K562 (cell line): ENCODE results near the gene SLC4A2. TPM values are rescaled to one million over a fixed set of nuclear protein-coding genes. Genes with fewer than 3 reads are reported as not detected.

Source experiments
- ASH1L ChIP-seq: fragments of 450-650 bp; IDR thresholded peaks from 2 replicates; pipeline ENCODE4 v1.6.1; 2018; ENCODE audit warnings: borderline replicate concordance, mild to moderate bottlenecking, low read depth; ENCODE audit not compliant: partially characterized antibody
- BRCA1 ChIP-seq, 2 experiments: fragments of 450-650 bp in 1 of 2; sonication (generic) in 1 of 2; formaldehyde crosslinking in 1 of 2; IDR thresholded peaks; 2 replicates each; pipeline versions ENCODE4 v1.5.0 to v1.6.1; 2017 to 2020; ENCODE audit warnings: mild to moderate bottlenecking in 1 of 2, missing genetic modification reagents in 1 of 2
- COPS2 ChIP-seq: fragments of 450-650 bp; conservative IDR thresholded peaks from 2 replicates; pipeline ENCODE4 v1.6.1; 2016; ENCODE audit warnings: mild to moderate bottlenecking, moderate library complexity
- DACH1 ChIP-seq: fragments of 450-650 bp; IDR thresholded peaks from 2 replicates; pipeline ENCODE4 v1.6.1; 2018; ENCODE audit not compliant: partially characterized antibody
- MAFF ChIP-seq: IDR thresholded peaks from 2 replicates; pipeline ENCODE4 v1.6.1; 2012; ENCODE audit warnings: low read length, improper control_type of control experiment
- MBD2 ChIP-seq: sonication (generic); IDR thresholded peaks from 2 replicates; pipeline ENCODE4 v1.6.1; 2016; ENCODE audit warnings: low read depth, borderline replicate concordance
- RBM17 ChIP-seq: fragments of 200-400 bp; formaldehyde crosslinking; IDR thresholded peaks from 2 replicates; pipeline ENCODE4 v1.6.1; 2017; ENCODE audit warnings: low read depth, mild to moderate bottlenecking, low read length, borderline replicate concordance
- RUNX1 ChIP-seq: sonication (generic); IDR thresholded peaks from 2 replicates; pipeline ENCODE4 v1.6.1; 2016; ENCODE audit warnings: antibody characterized with exemption, low read depth
- SREBF1 ChIP-seq: fragments of 150-350 bp; IDR thresholded peaks from 2 replicates; pipeline ENCODE4 v1.6.1; 2014; ENCODE audit warnings: antibody characterized with exemption, low read depth, low read length, borderline replicate concordance
- TBP ChIP-seq: optimal IDR thresholded peaks from 2 replicates; pipeline ENCODE3; 2011; ENCODE audit warnings: low read depth, low read length, improper control_type of control experiment
- TEAD4 ChIP-seq, 2 experiments: sonication (generic) in 1 of 2; formaldehyde crosslinking in 1 of 2; IDR thresholded peaks; 2 replicates each; pipeline versions ENCODE4 v1.6.1 to v1.8.0; 2012 to 2022; ENCODE audit warnings: borderline replicate concordance in 1 of 2, inconsistent platforms in 1 of 2, low read length in 1 of 2, mild to moderate bottlenecking in 1 of 2, missing genetic modification reagents in 1 of 2
- XRCC3 ChIP-seq: fragments of 450-650 bp; IDR thresholded peaks from 2 replicates; pipeline ENCODE4 v1.6.1; 2017; ENCODE audit warnings: mild to moderate bottlenecking, moderate library complexity
- ZNF311 ChIP-seq: fragments of 250-450 bp; sonication (Bioruptor Pico); IDR thresholded peaks from 2 replicates; pipeline ENCODE4 v1.4.0; 2020; ENCODE audit warnings: mild to moderate bottlenecking, moderate library complexity
- ZNF431 ChIP-seq: sonication (generic); formaldehyde crosslinking; IDR thresholded peaks from 2 replicates; pipeline ENCODE4 v1.8.0; 2022; ENCODE audit warnings: mild to moderate bottlenecking, missing genetic modification reagents
- polyA plus RNA-seq, 8 experiments: library from polyadenylated mRNA; depleted of rRNA in 4 of 8; stranded (reverse) in 5 of 8; unstranded in 3 of 8; fragments of >200 nt; fragmentation: Nextera tagmentation in 2 of 8; fragmentation: Illumina TruSeq in 1 of 8; extraction: Ambion mirVana in 2 of 8; extraction: Trizol in 1 of 8; gene quantifications; 2 replicates each; pipeline versions ENCODE4 v1.2.1 to v1.2.3, GENCODE V29; 2011 to 2014; ENCODE audit warnings: inconsistent platforms in 1 of 8, missing spikeins in 1 of 8
- total RNA-seq, 7 experiments: library from RNA; depleted of rRNA in 6 of 7; stranded (reverse); fragments of >200 nt in 6 of 7; fragmentation: Illumina TruSeq in 2 of 7; extraction: Trizol in 2 of 7; gene quantifications; 2 replicates each; pipeline versions ENCODE4 v1.2.1 to v1.2.3, GENCODE V29; 2011 to 2021; ENCODE audit warnings: low replicate concordance in 1 of 7
- TF ChIP-seq, protein P1 (sequence below): fragments of 250-450 bp; sonication (Bioruptor Pico); IDR thresholded peaks from 2 replicates; pipeline ENCODE4 v1.8.0; 2022; ENCODE audit warnings: moderate library complexity, mild to moderate bottlenecking, inconsistent platforms
- TF ChIP-seq, protein P2 (sequence below): fragments of 250-450 bp; sonication (Bioruptor Pico); IDR thresholded peaks from 2 replicates; pipeline ENCODE4 v1.4.0; 2020; ENCODE audit warnings: mild to moderate bottlenecking, moderate library complexity, borderline replicate concordance
- TF ChIP-seq, protein P3 (sequence below): sonication (generic); formaldehyde crosslinking; IDR thresholded peaks from 2 replicates; pipeline ENCODE4 v1.8.0; 2023; ENCODE audit warnings: mild to moderate bottlenecking, missing genetic modification reagents
- TF ChIP-seq, protein P4 (sequence below): fragments of 450-650 bp; IDR thresholded peaks from 2 replicates; pipeline ENCODE4 v1.6.1; 2017; ENCODE audit warnings: antibody characterized with exemption

The SLC4A2 gene
- total and polyA plus RNA-seq, 9 of the 15 experiments (the other 6 are each of a cell fraction or from before 2014, with no cell fraction given) = 11.4 to 375 (median 130) TPM

DNA sequence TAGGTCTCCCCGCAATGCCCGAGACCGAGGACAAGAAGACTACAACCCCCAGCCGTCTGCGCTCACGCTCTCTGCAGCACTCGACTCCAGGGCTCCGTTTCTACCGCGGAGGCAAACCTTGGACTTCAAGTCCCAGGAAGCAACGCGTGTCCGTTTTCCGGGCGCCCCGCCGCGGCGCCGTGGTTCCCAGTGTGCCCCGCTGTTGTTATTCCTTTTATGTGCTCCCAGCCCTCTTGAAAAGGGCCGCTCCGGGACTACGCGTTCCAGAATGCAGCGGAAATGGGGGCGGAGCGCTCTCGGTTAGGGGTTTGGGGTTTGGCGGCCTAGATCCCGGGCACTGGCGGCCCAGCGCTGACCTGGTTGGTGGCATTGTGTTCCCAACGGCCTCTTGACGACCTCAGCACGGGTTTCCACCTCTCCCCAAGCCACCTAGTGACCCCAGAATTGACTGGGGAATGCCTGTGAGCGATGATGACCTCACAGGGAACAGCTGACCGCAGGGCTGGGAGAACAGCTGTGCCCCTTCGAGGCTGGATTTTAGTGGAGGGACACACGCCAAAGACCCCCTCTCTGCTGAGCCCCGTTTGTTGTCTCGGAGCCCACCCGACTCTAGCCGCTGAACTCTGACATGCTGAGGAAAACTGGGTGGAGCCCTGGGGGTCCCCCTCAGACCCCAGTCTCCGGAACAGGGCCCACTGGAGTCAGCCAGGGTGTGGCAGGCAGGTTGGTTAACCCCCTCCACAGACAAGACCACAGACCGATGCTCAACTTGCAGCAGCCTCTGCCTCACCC is 1.2 kb upstream of the SLC4A2 start (continued):
- TF ChIP-seq XRCC3 (no peak), MBD2 (peak; percentile 95), ZNF431 (CRISPR knock-in tag) (no peak; the same call in 1 of the 2 replicates), SREBF1 (peak; percentile 61; the same call in 1 of the 2 replicates), BRCA1 (IDR thresholded peaks at IDR 0.05) (no peak), BRCA1 (CRISPR knock-in tag; IDR thresholded peaks at IDR 0.05) (no peak), COPS2 (no peak), ASH1L (no peak), DACH1 (peak; percentile 100), RUNX1 (no peak; the same call in 1 of the 2 replicates), ZNF311 (no peak), MAFF (no peak), RBM17 (no peak), TEAD4 (IDR thresholded peaks at IDR 0.05; ENCODE audit: low read length) (0 out of 2 replicates have a peak, but pooled peaks have one; percentile 14), TEAD4 (CRISPR knock-in tag; IDR thresholded peaks at IDR 0.05; ENCODE audit: borderline replicate concordance) (no peak), TBP (peak; percentile 77)
- TF ChIP-seq, protein P1, sequence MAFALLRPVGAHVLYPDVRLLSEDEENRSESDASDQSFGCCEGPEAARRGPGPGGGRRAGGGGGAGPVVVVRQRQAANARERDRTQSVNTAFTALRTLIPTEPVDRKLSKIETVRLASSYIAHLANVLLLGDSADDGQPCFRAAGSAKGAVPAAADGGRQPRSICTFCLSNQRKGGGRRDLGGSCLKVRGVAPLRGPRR = no peak
- TF ChIP-seq, protein P2, sequence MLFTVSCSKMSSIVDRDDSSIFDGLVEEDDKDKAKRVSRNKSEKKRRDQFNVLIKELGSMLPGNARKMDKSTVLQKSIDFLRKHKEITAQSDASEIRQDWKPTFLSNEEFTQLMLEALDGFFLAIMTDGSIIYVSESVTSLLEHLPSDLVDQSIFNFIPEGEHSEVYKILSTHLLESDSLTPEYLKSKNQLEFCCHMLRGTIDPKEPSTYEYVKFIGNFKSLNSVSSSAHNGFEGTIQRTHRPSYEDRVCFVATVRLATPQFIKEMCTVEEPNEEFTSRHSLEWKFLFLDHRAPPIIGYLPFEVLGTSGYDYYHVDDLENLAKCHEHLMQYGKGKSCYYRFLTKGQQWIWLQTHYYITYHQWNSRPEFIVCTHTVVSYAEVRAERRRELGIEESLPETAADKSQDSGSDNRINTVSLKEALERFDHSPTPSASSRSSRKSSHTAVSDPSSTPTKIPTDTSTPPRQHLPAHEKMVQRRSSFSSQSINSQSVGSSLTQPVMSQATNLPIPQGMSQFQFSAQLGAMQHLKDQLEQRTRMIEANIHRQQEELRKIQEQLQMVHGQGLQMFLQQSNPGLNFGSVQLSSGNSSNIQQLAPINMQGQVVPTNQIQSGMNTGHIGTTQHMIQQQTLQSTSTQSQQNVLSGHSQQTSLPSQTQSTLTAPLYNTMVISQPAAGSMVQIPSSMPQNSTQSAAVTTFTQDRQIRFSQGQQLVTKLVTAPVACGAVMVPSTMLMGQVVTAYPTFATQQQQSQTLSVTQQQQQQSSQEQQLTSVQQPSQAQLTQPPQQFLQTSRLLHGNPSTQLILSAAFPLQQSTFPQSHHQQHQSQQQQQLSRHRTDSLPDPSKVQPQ (CRISPR knock-in tag) = no peak
- TF ChIP-seq, protein P3, sequence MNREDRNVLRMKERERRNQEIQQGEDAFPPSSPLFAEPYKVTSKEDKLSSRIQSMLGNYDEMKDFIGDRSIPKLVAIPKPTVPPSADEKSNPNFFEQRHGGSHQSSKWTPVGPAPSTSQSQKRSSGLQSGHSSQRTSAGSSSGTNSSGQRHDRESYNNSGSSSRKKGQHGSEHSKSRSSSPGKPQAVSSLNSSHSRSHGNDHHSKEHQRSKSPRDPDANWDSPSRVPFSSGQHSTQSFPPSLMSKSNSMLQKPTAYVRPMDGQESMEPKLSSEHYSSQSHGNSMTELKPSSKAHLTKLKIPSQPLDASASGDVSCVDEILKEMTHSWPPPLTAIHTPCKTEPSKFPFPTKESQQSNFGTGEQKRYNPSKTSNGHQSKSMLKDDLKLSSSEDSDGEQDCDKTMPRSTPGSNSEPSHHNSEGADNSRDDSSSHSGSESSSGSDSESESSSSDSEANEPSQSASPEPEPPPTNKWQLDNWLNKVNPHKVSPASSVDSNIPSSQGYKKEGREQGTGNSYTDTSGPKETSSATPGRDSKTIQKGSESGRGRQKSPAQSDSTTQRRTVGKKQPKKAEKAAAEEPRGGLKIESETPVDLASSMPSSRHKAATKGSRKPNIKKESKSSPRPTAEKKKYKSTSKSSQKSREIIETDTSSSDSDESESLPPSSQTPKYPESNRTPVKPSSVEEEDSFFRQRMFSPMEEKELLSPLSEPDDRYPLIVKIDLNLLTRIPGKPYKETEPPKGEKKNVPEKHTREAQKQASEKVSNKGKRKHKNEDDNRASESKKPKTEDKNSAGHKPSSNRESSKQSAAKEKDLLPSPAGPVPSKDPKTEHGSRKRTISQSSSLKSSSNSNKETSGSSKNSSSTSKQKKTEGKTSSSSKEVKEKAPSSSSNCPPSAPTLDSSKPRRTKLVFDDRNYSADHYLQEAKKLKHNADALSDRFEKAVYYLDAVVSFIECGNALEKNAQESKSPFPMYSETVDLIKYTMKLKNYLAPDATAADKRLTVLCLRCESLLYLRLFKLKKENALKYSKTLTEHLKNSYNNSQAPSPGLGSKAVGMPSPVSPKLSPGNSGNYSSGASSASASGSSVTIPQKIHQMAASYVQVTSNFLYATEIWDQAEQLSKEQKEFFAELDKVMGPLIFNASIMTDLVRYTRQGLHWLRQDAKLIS (CRISPR knock-in tag) = no peak
- TF ChIP-seq, protein P4, sequence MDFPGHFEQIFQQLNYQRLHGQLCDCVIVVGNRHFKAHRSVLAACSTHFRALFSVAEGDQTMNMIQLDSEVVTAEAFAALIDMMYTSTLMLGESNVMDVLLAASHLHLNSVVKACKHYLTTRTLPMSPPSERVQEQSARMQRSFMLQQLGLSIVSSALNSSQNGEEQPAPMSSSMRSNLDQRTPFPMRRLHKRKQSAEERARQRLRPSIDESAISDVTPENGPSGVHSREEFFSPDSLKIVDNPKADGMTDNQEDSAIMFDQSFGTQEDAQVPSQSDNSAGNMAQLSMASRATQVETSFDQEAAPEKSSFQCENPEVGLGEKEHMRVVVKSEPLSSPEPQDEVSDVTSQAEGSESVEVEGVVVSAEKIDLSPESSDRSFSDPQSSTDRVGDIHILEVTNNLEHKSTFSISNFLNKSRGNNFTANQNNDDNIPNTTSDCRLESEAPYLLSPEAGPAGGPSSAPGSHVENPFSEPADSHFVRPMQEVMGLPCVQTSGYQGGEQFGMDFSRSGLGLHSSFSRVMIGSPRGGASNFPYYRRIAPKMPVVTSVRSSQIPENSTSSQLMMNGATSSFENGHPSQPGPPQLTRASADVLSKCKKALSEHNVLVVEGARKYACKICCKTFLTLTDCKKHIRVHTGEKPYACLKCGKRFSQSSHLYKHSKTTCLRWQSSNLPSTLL = no peak
